ENCODE data around the gene SPTBN4. TPM values are rescaled to one million over a fixed set of nuclear protein-coding genes. Genes with fewer than 3 reads are reported as not detected.

The SPTBN4 gene
- total RNA-seq, 1 donor: 0.72 TPM

DNA sequence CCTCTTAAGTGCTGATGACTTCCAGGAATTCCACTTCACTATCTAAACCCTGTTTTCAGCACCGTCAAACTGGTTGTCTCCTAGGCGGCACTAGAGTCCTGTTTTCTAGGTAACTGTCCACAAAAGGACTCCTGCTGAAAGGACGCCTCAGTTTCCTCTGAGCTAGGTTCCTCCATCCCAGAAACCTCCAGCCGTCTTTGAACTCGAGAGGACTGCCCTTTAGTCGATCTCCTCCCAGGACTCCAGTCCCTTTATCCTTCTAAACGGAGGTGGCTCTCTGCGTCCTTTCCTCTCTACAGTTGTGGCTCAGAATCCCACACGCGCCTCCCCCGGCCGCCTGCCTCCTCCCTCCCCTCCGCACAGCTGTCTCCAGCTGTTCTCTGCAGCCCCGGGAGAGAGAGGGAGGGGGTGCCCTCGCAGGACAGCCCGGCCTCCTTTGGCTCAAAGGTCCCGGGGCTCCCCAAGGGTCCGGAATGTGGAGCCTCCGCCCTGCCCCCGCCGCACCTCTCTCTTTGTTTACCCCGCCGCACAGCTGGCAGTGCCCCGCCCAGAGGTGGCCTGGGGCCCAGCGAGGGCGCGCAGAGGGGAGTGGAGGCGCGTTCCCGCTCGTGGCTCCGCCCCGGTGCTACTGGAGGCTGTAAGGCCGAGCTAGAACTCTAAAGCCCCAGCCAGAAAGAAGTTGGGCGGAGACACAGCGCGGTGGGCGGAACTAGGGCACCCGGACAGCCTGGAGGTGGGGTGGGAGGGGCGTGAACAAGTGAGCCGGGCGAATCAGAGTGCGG is 136.8 kb downstream of the SPTBN4 start:
- peak overlapping the region; percentile 66 for H2AFZ ChIP-seq (ENCODE audit: low read length)
- TF ChIP-seq, protein P1, sequence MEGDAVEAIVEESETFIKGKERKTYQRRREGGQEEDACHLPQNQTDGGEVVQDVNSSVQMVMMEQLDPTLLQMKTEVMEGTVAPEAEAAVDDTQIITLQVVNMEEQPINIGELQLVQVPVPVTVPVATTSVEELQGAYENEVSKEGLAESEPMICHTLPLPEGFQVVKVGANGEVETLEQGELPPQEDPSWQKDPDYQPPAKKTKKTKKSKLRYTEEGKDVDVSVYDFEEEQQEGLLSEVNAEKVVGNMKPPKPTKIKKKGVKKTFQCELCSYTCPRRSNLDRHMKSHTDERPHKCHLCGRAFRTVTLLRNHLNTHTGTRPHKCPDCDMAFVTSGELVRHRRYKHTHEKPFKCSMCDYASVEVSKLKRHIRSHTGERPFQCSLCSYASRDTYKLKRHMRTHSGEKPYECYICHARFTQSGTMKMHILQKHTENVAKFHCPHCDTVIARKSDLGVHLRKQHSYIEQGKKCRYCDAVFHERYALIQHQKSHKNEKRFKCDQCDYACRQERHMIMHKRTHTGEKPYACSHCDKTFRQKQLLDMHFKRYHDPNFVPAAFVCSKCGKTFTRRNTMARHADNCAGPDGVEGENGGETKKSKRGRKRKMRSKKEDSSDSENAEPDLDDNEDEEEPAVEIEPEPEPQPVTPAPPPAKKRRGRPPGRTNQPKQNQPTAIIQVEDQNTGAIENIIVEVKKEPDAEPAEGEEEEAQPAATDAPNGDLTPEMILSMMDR (IDR thresholded peaks at IDR 0.05; ENCODE audit: extremely low read depth, low read depth, low read length): no peak
- H3K4me1 ChIP-seq (ENCODE audit: insufficient read depth, low read length): peaks cover 27% of the 10 kb centered on the region
- no peaks in the 10 kb centered on the region for H3K79me2 ChIP-seq (ENCODE audit: insufficient read depth, low read length)
- H3K36me3 ChIP-seq (ENCODE audit: insufficient read depth, low read length): no peaks in the 10 kb centered on the region
- H4K20me1 ChIP-seq (ENCODE audit: insufficient read depth, low read length): peaks cover 6% of the 10 kb centered on the region
- H3K4me3 ChIP-seq (ENCODE audit: insufficient read depth, low read length): peak overlapping the region; percentile 71
- peaks cover 22% of the 10 kb centered on the region for H3K27me3 ChIP-seq (ENCODE audit: insufficient read depth, low read length)
- DNase-seq (ENCODE audit: insufficient read length, low spot score, missing footprints): peak; percentile 100
- H3K9me3 ChIP-seq (ENCODE audit: low read depth, low read length): no peaks in the 10 kb centered on the region
- peak overlapping the region; percentile 81 for H3K4me2 ChIP-seq (ENCODE audit: insufficient read depth, low read length)
- no peak overlapping the region for H3K27ac ChIP-seq (ENCODE audit: low read depth, low read length)

DNA sequence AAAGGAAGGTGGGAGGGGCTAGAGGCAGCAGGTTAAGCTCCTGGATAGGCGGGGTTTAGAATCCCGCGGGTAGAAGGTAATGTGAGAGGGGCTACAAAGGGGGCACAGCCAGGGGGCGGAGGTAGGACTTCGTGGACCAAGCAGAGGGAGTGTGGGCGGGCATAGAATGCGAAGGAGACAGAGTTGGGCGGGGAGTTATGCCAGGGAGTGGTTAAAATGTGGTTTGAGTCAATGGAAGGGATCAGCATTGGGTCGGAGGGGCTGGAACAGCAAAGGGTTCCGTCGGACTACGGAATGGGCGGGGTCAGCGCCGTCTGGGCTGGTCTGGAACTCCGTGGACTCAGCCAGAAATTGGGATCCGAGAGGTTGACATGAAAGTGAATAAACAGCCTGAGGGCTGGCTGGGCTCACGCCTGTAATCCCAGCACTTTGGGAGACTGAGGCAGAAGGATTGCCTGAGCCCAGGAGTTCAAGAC is 137.4 kb downstream of the SPTBN4 start:
- Histone ChIP-seq H4K20me1 (ENCODE audit: insufficient read depth, low read length) (peaks cover 1% of the 10 kb centered on the region), H3K4me3 (ENCODE audit: insufficient read depth, low read length) (peak overlapping the region; percentile 71), H3K4me1 (ENCODE audit: insufficient read depth, low read length) (peaks cover 29% of the 10 kb centered on the region), H3K4me2 (ENCODE audit: insufficient read depth, low read length) (peak overlapping the region; percentile 81), H3K36me3 (ENCODE audit: insufficient read depth, low read length) (no peaks in the 10 kb centered on the region), H3K27me3 (ENCODE audit: insufficient read depth, low read length) (peaks cover 16% of the 10 kb centered on the region), H3K9me3 (ENCODE audit: low read depth, low read length) (no peaks in the 10 kb centered on the region), H3K79me2 (ENCODE audit: insufficient read depth, low read length) (no peaks in the 10 kb centered on the region), H3K27ac (ENCODE audit: low read depth, low read length) (no peak overlapping the region), H2AFZ (ENCODE audit: low read length) (peak overlapping the region; percentile 41)
- no peak for DNase-seq (ENCODE audit: insufficient read length, low spot score, missing footprints)
- TF ChIP-seq, protein P1 (IDR thresholded peaks at IDR 0.05; ENCODE audit: extremely low read depth, low read depth, low read length): no peak

DNA sequence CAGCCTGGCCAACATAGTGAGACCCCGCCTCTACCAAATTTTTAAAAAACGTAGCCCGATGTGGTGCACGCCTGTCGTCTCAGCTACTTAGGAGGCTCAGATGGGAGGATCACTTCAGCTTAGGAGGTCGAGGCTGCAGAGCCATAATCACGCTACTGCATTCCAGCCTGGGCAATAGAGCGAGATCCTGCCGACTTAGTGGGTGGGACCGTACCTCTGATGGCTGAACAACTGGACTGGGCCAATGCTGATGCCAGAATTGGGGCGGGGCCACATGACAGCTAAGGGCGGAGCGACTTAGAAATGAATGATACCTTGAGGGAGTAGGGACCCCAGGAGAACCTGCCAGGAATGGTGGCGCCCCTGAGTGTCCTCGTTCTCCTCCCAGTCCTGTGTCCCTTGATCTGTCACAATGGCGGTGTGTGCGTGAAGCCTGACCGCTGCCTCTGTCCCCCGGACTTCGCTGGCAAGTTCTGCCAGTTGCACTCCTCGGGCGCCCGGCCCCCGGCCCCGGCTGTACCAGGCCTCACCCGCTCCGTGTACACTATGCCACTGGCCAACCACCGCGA is 137.9 kb downstream of the SPTBN4 start:
- Histone ChIP-seq H3K36me3 (ENCODE audit: insufficient read depth, low read length) (no peaks in the 10 kb centered on the region), H3K27me3 (ENCODE audit: insufficient read depth, low read length) (peaks cover 10% of the 10 kb centered on the region), H3K9me3 (ENCODE audit: low read depth, low read length) (no peaks in the 10 kb centered on the region), H3K4me2 (ENCODE audit: insufficient read depth, low read length) (peak overlapping the region; percentile 84), H2AFZ (ENCODE audit: low read length) (peak overlapping the region; percentile 84), H3K27ac (ENCODE audit: low read depth, low read length) (no peak overlapping the region), H4K20me1 (ENCODE audit: insufficient read depth, low read length) (no peaks in the 10 kb centered on the region), H3K4me1 (ENCODE audit: insufficient read depth, low read length) (peaks cover 32% of the 10 kb centered on the region), H3K4me3 (ENCODE audit: insufficient read depth, low read length) (peak overlapping the region; percentile 71), H3K79me2 (ENCODE audit: insufficient read depth, low read length) (no peaks in the 10 kb centered on the region)
- TF ChIP-seq, protein P1 (IDR thresholded peaks at IDR 0.05; ENCODE audit: extremely low read depth, low read depth, low read length): no peak
- DNase-seq (ENCODE audit: insufficient read length, low spot score, missing footprints): peak; percentile 68

Data from osteoblast (primary cell).